Measurements from ENCODE around the gene CD274. TPM values are rescaled to one million over a fixed set of nuclear protein-coding genes. Genes with fewer than 3 reads are reported as not detected.

Gene CD274
- total and polyA plus RNA-seq, 2 of the 8 experiments (the other 6 are each of a cell fraction or from before 2014, with no cell fraction given) = 0.08 to 0.15 TPM

- no peak overlapping the region for H2AK5ac ChIP-seq (ENCODE audit: low read depth, low read length)
- no peak overlapping the region for H3K4me2 ChIP-seq (ENCODE audit: insufficient read depth in 1 of 2, low read depth in 2 of 2, low read length in 2 of 2)
- TF ChIP-seq SIN3A (conservative IDR thresholded peaks at IDR 0.05 in 1 of 2, IDR thresholded peaks at IDR 0.05 in 1 of 2; ENCODE audit: low read depth in 1 of 2, low read length in 2 of 2) (no peak), CTCF (IDR thresholded peaks at IDR 0.05; ENCODE audit: control extremely low read depth in 1 of 3, insufficient read depth in 1 of 3, low read depth in 1 of 3, low read length in 3 of 3) (peak in 1 of 3 experiments; percentile 18; a peak in 1 of 4 replicates), TEAD4 (IDR thresholded peaks at IDR 0.05; ENCODE audit: low read depth, low read length) (peak; percentile 41; the same call in 1 of the 2 replicates), GABPA (IDR thresholded peaks at IDR 0.05; ENCODE audit: borderline replicate concordance, insufficient read depth, low read length) (no peak)
- H3K79me1 ChIP-seq (ENCODE audit: low read depth, low read length) = no peaks in the 10 kb centered on the region
- H3K23me2 ChIP-seq (ENCODE audit: low read depth, low read length) = no peaks in the 10 kb centered on the region
- H4K5ac ChIP-seq (ENCODE audit: insufficient read length, low read depth, low read length) = no peak overlapping the region
- no peak overlapping the region for H2BK20ac ChIP-seq (ENCODE audit: low read length)
- no peak overlapping the region for H4K91ac ChIP-seq (replicated peaks; ENCODE audit: insufficient read length, low read length)
- DNase-seq (ENCODE audit: low read depth in 1 of 2, low spot score in 2 of 2) (no peak), FAIRE-seq (peak; percentile 88)
- no peak overlapping the region for H3K14ac ChIP-seq (ENCODE audit: insufficient read length)
- CTCF ChIA-PET (ENCODE audit: partially characterized antibody) = interaction anchor here (0.6 kb wide), 2 partner anchors 24 to 199 kb away, joined by 3 read pairs; no protein-coding TSS in a partner anchor
- no peak overlapping the region for H3K4ac ChIP-seq (replicated peaks; ENCODE audit: insufficient read length, low read depth, low read length)
- no peaks in the 10 kb centered on the region for H4K20me1 ChIP-seq (replicated peaks in 1 of 2; ENCODE audit: control insufficient read depth in 1 of 2, insufficient read depth in 2 of 2, low read length in 2 of 2)
- H3K9me3 ChIP-seq (ENCODE audit: insufficient read depth in 2 of 2, low read depth in 1 of 2, low read length in 1 of 2) = 0 out of 4 replicates have a peak, but pooled peaks cover 0 to 5% of the 10 kb centered on the region in 2 experiments
- no peak overlapping the region for H3K18ac ChIP-seq (ENCODE audit: extremely low read depth, low read length)
- no peak overlapping the region for H2AFZ ChIP-seq (ENCODE audit: low read length)
- no peak overlapping the region for H3K23ac ChIP-seq (ENCODE audit: insufficient read length)
- H2BK15ac ChIP-seq (ENCODE audit: low read length) = no peak overlapping the region
- no peak overlapping the region for H3K56ac ChIP-seq (replicated peaks; ENCODE audit: insufficient read length, low read depth, low read length)
- no peak overlapping the region for H2BK12ac ChIP-seq (ENCODE audit: low read depth, low read length)
- peaks cover 0 to 2% (median 0%) of the 10 kb centered on the region in 4 experiments; a peak in 1 of 8 replicates for H3K36me3 ChIP-seq (ENCODE audit: control insufficient read depth in 2 of 4, insufficient read depth in 4 of 4, low read length in 3 of 4)
- POLR2A ChIA-PET (ENCODE audit: partially characterized antibody) = no interaction called here
- H3K27me3 ChIP-seq (replicated peaks in 1 of 4; ENCODE audit: control insufficient read depth in 3 of 4, extremely low read depth in 1 of 4, insufficient read depth in 3 of 4, low read length in 3 of 4) = no peaks in the 10 kb centered on the region
- H3K79me2 ChIP-seq (ENCODE audit: control insufficient read depth in 1 of 2, insufficient read depth in 2 of 2, low read length in 2 of 2) = no peaks in the 10 kb centered on the region
- no peak overlapping the region for H3K27ac ChIP-seq (ENCODE audit: low read depth, low read length)
- no peaks in the 10 kb centered on the region for H3K4me1 ChIP-seq (replicated peaks in 1 of 4; ENCODE audit: control insufficient read depth in 3 of 4, insufficient read depth in 4 of 4, low read length in 3 of 4)
- H2BK5ac ChIP-seq (ENCODE audit: low read depth, low read length) = no peak overlapping the region
- no peak overlapping the region for H4K8ac ChIP-seq (ENCODE audit: extremely low read depth, insufficient read depth, low read length)
- H3K4me3 ChIP-seq (ENCODE audit: extremely low read depth in 1 of 4, insufficient read depth in 2 of 4, low read depth in 3 of 4, low read length in 4 of 4) = no peak overlapping the region
- H2BK120ac ChIP-seq (replicated peaks; ENCODE audit: low read depth, low read length) = no peak overlapping the region
- H3K9ac ChIP-seq (replicated peaks in 1 of 4; ENCODE audit: extremely low read depth in 1 of 4, low read depth in 3 of 4, low read length in 3 of 4) = no peak overlapping the region
These were observed 48.1 kb upstream of the CD274 start for GRCh38 chr9:5402217-5402616.
